ENCODE measurements around the gene CPVL.

Gene CPVL

DNA sequence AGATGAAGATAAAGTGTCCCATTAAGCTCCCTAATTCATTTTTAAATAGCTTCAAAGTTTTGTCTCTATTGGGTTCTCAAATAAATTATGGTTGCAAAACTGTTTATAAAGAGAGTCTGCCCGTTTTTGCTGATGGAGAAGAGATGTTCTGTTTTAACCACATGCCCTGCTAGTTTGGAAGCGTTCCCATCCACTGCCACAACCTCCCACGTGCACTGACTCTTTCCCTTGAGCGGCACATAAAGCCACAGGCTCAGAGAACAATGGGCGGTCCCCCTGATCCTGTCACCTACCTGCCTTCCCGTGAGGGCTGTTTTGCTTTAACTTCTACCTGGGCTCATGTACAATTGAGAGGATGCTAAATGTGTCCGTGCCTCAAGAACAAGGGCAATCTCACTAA, 65.5 kb downstream of the CPVL start:
- no peaks in the 10 kb centered on the region for H3K4me1 ChIP-seq (ENCODE audit: insufficient read depth, poor library complexity, severe bottlenecking)
- TF ChIP-seq, protein P1, sequence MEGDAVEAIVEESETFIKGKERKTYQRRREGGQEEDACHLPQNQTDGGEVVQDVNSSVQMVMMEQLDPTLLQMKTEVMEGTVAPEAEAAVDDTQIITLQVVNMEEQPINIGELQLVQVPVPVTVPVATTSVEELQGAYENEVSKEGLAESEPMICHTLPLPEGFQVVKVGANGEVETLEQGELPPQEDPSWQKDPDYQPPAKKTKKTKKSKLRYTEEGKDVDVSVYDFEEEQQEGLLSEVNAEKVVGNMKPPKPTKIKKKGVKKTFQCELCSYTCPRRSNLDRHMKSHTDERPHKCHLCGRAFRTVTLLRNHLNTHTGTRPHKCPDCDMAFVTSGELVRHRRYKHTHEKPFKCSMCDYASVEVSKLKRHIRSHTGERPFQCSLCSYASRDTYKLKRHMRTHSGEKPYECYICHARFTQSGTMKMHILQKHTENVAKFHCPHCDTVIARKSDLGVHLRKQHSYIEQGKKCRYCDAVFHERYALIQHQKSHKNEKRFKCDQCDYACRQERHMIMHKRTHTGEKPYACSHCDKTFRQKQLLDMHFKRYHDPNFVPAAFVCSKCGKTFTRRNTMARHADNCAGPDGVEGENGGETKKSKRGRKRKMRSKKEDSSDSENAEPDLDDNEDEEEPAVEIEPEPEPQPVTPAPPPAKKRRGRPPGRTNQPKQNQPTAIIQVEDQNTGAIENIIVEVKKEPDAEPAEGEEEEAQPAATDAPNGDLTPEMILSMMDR (IDR thresholded peaks at IDR 0.05; ENCODE audit: poor library complexity, severe bottlenecking): no peak
- no peaks in the 10 kb centered on the region for H3K9me3 ChIP-seq (ENCODE audit: severe bottlenecking)
- no peak overlapping the region for H3K4me3 ChIP-seq (ENCODE audit: severe bottlenecking)
- no peaks in the 10 kb centered on the region for H3K27me3 ChIP-seq (ENCODE audit: insufficient read depth, poor library complexity, severe bottlenecking)
- no peak for ATAC-seq (ENCODE audit: low read depth)
- H3K36me3 ChIP-seq (ENCODE audit: low read depth): no peaks in the 10 kb centered on the region
- H3K27ac ChIP-seq (ENCODE audit: poor library complexity, severe bottlenecking): no peak overlapping the region
- no peak for DNase-seq (ENCODE audit: low spot score)

DNA sequence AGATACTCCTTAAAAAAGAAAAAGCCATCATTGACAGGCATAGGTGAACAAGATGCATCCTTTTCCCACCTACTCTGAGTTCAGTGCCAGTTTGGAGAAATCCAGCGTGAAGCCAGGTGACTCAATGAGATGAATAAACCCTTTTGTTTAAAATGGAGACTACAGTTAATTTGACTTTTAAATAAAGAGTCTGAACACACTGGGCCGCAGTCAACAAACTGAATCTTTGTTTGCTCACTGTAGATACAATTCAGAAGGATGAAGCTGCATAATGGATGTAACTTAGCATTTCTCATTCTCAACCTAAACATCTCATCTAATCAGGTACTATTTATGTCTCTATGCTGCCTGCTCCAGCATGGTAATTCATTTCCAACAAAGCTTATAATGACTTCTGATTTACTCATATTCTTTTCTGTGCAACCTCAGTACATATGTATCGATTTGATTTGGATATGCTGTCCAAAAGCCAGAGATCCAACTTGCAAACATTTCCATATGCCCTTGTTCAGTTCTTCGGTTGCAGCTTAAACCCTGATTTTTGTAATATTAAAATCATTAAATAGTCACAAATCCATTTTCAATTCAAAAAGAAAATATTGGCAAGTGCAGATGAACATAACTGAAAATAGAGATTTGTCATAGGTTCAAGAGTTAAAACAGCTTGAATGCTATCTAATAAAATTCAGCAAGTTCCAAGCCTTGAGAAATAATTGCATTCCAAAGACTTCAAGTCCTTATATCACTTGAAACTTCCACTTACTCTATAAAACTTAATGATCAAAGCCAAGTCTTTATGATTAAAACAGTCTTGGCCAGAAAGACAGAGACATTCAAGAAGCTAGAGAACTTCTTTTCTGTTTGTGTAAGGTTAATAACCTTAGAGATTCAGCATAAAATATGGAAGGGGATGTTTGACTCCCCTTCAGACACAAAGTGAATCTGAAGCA, 67.8 kb downstream of the CPVL start:
- no peak overlapping the region for H3K4me3 ChIP-seq (ENCODE audit: severe bottlenecking)
- DNase-seq (ENCODE audit: low spot score) (no peak), ATAC-seq (ENCODE audit: low read depth) (no peak)
- no peaks in the 10 kb centered on the region for H3K4me1 ChIP-seq (ENCODE audit: insufficient read depth, poor library complexity, severe bottlenecking)
- H3K36me3 ChIP-seq (ENCODE audit: low read depth): no peaks in the 10 kb centered on the region
- no peak overlapping the region for H3K27ac ChIP-seq (ENCODE audit: poor library complexity, severe bottlenecking)
- TF ChIP-seq, protein P1 (IDR thresholded peaks at IDR 0.05; ENCODE audit: poor library complexity, severe bottlenecking): no peak
- no peaks in the 10 kb centered on the region for H3K27me3 ChIP-seq (ENCODE audit: insufficient read depth, poor library complexity, severe bottlenecking)
- no peaks in the 10 kb centered on the region for H3K9me3 ChIP-seq (ENCODE audit: severe bottlenecking)

DNA sequence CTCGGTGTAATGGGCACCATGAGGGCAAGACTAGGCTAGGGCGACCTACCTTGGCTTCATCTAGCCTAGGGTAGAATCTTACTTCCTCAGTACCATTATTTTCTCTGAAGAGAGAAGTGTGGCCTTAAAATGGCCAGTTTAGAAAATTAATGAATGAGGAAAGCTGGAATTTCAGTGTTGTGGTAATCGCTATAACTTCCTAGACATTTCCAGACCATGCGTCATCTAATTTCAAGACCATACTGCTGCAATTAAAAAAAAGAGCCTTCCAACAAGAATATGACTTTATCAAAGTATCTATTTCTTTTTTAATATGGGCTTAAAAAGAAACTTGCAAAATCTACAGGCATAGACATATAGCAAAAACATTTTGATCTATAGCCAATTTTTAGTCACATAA, 68.5 kb downstream of the CPVL start:
- Histone ChIP-seq H3K27ac (ENCODE audit: poor library complexity, severe bottlenecking) (no peak overlapping the region), H3K9me3 (ENCODE audit: severe bottlenecking) (no peaks in the 10 kb centered on the region), H3K4me3 (ENCODE audit: severe bottlenecking) (no peak overlapping the region), H3K4me1 (ENCODE audit: insufficient read depth, poor library complexity, severe bottlenecking) (no peaks in the 10 kb centered on the region), H3K36me3 (ENCODE audit: low read depth) (no peaks in the 10 kb centered on the region), H3K27me3 (ENCODE audit: insufficient read depth, poor library complexity, severe bottlenecking) (no peaks in the 10 kb centered on the region)
- DNase-seq (ENCODE audit: low spot score): no peak
- TF ChIP-seq, protein P1 (IDR thresholded peaks at IDR 0.05; ENCODE audit: poor library complexity, severe bottlenecking): no peak
- ATAC-seq (ENCODE audit: low read depth): no peak

DNA sequence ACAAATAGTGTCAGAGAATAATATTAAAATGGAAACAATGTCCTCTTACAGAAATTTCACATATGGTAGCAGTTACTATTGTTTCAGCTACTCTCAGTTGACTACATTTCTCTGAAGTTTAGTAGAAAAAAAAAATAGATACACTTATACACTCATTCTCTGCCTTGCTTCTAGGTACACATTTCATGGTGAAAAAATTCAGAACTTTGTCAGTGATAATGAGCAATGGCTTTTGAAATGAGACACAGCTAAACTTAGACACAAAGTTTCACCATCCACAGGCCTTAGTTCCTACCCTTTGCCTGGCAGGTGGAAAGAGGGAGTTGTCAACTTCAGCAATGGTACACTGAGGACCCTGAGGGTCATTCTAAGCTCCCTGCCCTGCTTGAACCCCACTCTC, 69.2 kb downstream of the CPVL start:
- TF ChIP-seq, protein P1 (IDR thresholded peaks at IDR 0.05; ENCODE audit: poor library complexity, severe bottlenecking): no peak
- ATAC-seq (ENCODE audit: low read depth): no peak
- Histone ChIP-seq H3K4me3 (ENCODE audit: severe bottlenecking) (no peak overlapping the region), H3K36me3 (ENCODE audit: low read depth) (no peaks in the 10 kb centered on the region), H3K27me3 (ENCODE audit: insufficient read depth, poor library complexity, severe bottlenecking) (no peaks in the 10 kb centered on the region), H3K9me3 (ENCODE audit: severe bottlenecking) (no peaks in the 10 kb centered on the region), H3K27ac (ENCODE audit: poor library complexity, severe bottlenecking) (no peak overlapping the region), H3K4me1 (ENCODE audit: insufficient read depth, poor library complexity, severe bottlenecking) (no peaks in the 10 kb centered on the region)
- DNase-seq (ENCODE audit: low spot score): no peak

DNA sequence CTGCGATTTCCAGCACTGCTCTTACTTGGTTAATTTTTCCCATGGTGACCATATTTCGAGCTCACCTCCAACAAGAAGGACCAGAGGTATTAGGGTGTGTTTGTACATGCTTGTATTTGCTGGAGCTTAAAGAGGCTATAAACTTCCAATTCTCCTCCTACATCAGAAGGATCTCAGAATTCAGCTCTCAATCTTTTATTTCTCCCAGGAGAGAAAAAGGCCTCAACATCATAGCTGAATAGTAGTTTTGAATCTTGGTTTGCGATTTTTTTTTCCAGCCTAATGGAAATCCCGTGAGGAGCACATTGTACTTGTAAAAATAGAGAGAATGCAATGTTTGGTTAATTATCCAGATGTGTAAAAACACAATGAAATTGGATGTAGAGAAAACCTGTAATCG, 69.7 kb downstream of the CPVL start:
- Histone ChIP-seq H3K9me3 (ENCODE audit: severe bottlenecking) (no peaks in the 10 kb centered on the region), H3K4me1 (ENCODE audit: insufficient read depth, poor library complexity, severe bottlenecking) (no peaks in the 10 kb centered on the region), H3K27me3 (ENCODE audit: insufficient read depth, poor library complexity, severe bottlenecking) (no peaks in the 10 kb centered on the region), H3K27ac (ENCODE audit: poor library complexity, severe bottlenecking) (no peak overlapping the region), H3K4me3 (ENCODE audit: severe bottlenecking) (no peak overlapping the region), H3K36me3 (ENCODE audit: low read depth) (no peaks in the 10 kb centered on the region)
- ATAC-seq (ENCODE audit: low read depth) (no peak), DNase-seq (ENCODE audit: low spot score) (no peak)
- TF ChIP-seq, protein P1 (IDR thresholded peaks at IDR 0.05; ENCODE audit: poor library complexity, severe bottlenecking): no peak

All from RWPE2 (cell line).